Pancreas (tissue), 10 donors: ENCODE results near the gene ABCG1. TPM values are rescaled to one million over a fixed set of nuclear protein-coding genes. Genes with fewer than 3 reads are reported as not detected.
A peak's percentile ranks its signal among the peaks of the same experiment; 100 is the strongest.

Experiments
- ATAC-seq, 4 donors: fragments of 200-7000 bp; cut with Tn5 transposase; one replicate each; pipeline versions ENCODE4 v1.8.0 to v1.9.1; 2020; ENCODE audit warnings: mild to moderate bottlenecking in 4 of 4, moderate library complexity in 4 of 4
- DNase-seq, 6 donors: peaks; one replicate each; pipeline ENCODE4 v3.0.0-alpha.2; 2020
- FAIRE-seq: peaks from 2 replicates; lab custom pipeline; 2012; peaks lifted over from hg19 to GRCh38; lab: Jason Lieb, UNC
- H3K27ac ChIP-seq, 4 donors: fragments of 200-600 bp; sonication (generic); 1 replicate in 3 of 4; 2 replicates in 1 of 4; pipeline versions ENCODE4 v1.5.0 to v1.8.0; 2020
- H3K27me3 ChIP-seq, 4 donors: fragments of 200-600 bp; one replicate each; pipeline ENCODE4 v1.8.0; 2021
- H3K36me3 ChIP-seq, 3 donors: fragments of 200-600 bp; sonication (generic) in 1 of 3; one replicate each; pipeline versions ENCODE4 v1.5.0 to v1.8.0; 2020 to 2021
- H3K4me1 ChIP-seq, 3 donors: fragments of 200-600 bp; one replicate each; pipeline ENCODE4 v1.8.0; 2021
- H3K4me3 ChIP-seq, 4 donors: fragments of 200-600 bp; sonication (generic) in 2 of 4; one replicate each; pipeline versions ENCODE4 v1.5.0 to v1.8.0; 2020 to 2021
- H3K9me3 ChIP-seq, 4 donors: fragments of 200-600 bp; one replicate each; pipeline ENCODE4 v1.8.0; 2021
- CTCF ChIP-seq, 4 donors: fragments of 200-600 bp; sonication (generic) in 3 of 4; IDR thresholded peaks; one replicate each; pipeline versions ENCODE4 v1.5.0 to v1.8.0; 2021; ENCODE audit warnings: antibody characterized with exemption in 4 of 4
- WGBS, 2 donors: extraction: QIAGEN DNeasy Blood & Tissue Kit; methylation state at CpG; one replicate each; pipeline ENCODE4 v1.1.7; 2013; 5-methylcytosine and 5-hydroxymethylcytosine counted together
- intact Hi-C, 3 donors: fragments of 100-400 bp; cut with DNase I; formaldehyde crosslinking; loops; one replicate each; pipeline versions ENCODE4 v1.11.1 to v1.14.2; 2022
- polyA plus RNA-seq, 2 donors: library from polyadenylated mRNA; stranded (reverse); fragments of 200-250 nt; gene quantifications; one replicate each; pipeline ENCODE4 v1.2.3, GENCODE V29; 2013
- total RNA-seq, 6 donors: library from RNA; stranded (reverse); fragmentation: NEBNext Ultra II Directional in 4 of 6; extraction: Animal tissue kit (Norgen Biotek cat#: 25700) in 4 of 6; gene quantifications; one replicate each; pipeline versions ENCODE4 v1.2.1 to v1.2.4, GENCODE V29; 2021 to 2023
- donor health status: healthy with polysubstance abuse.
- donor health status: DM: no; HTN: no; CAD: no; lungs with moderate emphysema.
- donor health status: DM: no; HTN: no; CAD: no.
- donor health status: control.
- donor health status: control.
- donor health status: Bipolar disorder and iron deficiency.
- donor health status: DM: yes; HTN: yes; CAD: no.
- donor health status: DM: no; HTN: no; CAD: no.
- donor health status: DM: no; HTN: no; CAD: no.
- donor health status: DM: yes; HTN: yes; CAD: no.

ABCG1 gene
- total and polyA plus RNA-seq, 8 donors = 1.6 to 10.3 (median 4.2) TPM

GRCh38 chr21:42266971-42267556 is 48.1 kb downstream of the ABCG1 start:
- Histone ChIP-seq H3K27ac (no peak overlapping the region), H3K4me1 (peaks cover 3 to 8% (median 6%) of the 10 kb centered on the region in 3 donors), H3K36me3 (no peaks in the 10 kb centered on the region), H3K27me3 (no peaks in the 10 kb centered on the region), H3K9me3 (no peaks in the 10 kb centered on the region), H3K4me3 (no peak overlapping the region)
- DNase-seq = no peak
- TF ChIP-seq CTCF (IDR thresholded peaks at IDR 0.05) = no peak
- ATAC-seq = no peak
- 76% methylated on average over 7 of the region's 7 CpGs for WGBS, 2 donors
- intact Hi-C loops = loop anchor here in 1 of 3 donors (10.0 kb wide), 1 partner anchor 112 kb away; no protein-coding TSS in a partner anchor
- no peak for FAIRE-seq

GRCh38 chr21:42269386-42269785 is 50.4 kb downstream of the ABCG1 start:
- FAIRE-seq (no peak), ATAC-seq (no peak), DNase-seq (peak in 1 of 6 donors; percentile 20)
- 82 to 89% methylated on average over 10 of the region's 10 CpGs for WGBS, 2 donors
- Histone ChIP-seq H3K4me1 (no peaks in the 10 kb centered on the region), H3K27me3 (no peaks in the 10 kb centered on the region), H3K36me3 (no peaks in the 10 kb centered on the region), H3K9me3 (no peaks in the 10 kb centered on the region), H3K4me3 (no peak overlapping the region), H3K27ac (no peak overlapping the region)
- TF ChIP-seq CTCF (IDR thresholded peaks at IDR 0.05) = no peak
- intact Hi-C loops = loop anchor here in 1 of 3 donors (10.0 kb wide), 1 partner anchor 115 kb away; no protein-coding TSS in a partner anchor

GRCh38 chr21:42271065-42271464 is 52.1 kb downstream of the ABCG1 start:
- Histone ChIP-seq H3K27me3 (no peaks in the 10 kb centered on the region), H3K4me1 (no peaks in the 10 kb centered on the region), H3K9me3 (no peaks in the 10 kb centered on the region), H3K36me3 (no peaks in the 10 kb centered on the region), H3K27ac (no peak overlapping the region), H3K4me3 (no peak overlapping the region)
- intact Hi-C loops = no loop called here
- 87 to 96% methylated on average over 6 of the region's 6 CpGs for WGBS, 2 donors
- DNase-seq = no peak
- no peak for FAIRE-seq
- no peak for ATAC-seq
- no peak for TF ChIP-seq CTCF (IDR thresholded peaks at IDR 0.05)

- DNase-seq (peak in 1 of 6 donors; percentile 27), FAIRE-seq (no peak), ATAC-seq (no peak)
- H3K4me1 ChIP-seq = no peaks in the 10 kb centered on the region
- no peak for TF ChIP-seq CTCF (IDR thresholded peaks at IDR 0.05)
- intact Hi-C loops = no loop called here
- 80 to 85% methylated on average over 15 of the region's 15 CpGs for WGBS, 2 donors
- no peak overlapping the region for H3K4me3 ChIP-seq
- no peak overlapping the region for H3K27ac ChIP-seq
- no peaks in the 10 kb centered on the region for H3K27me3 ChIP-seq
- no peaks in the 10 kb centered on the region for H3K36me3 ChIP-seq
- H3K9me3 ChIP-seq = no peaks in the 10 kb centered on the region
Observed at GRCh38 chr21:42272109-42272962, 53.4 kb downstream of the ABCG1 start.
